B cell (primary cell): ENCODE results near the gene HSPA12A. TPM values are rescaled to one million over a fixed set of nuclear protein-coding genes. Genes with fewer than 3 reads are reported as not detected.

Experiments
- ATAC-seq: fragments of 200-7000 bp; cut with Tn5 transposase; one replicate; pipeline ENCODE4 v1.10.0; 2021; ENCODE audit warnings: low read depth, mild to moderate bottlenecking, moderate number of reproducible peaks, moderate library complexity
- CTCF ChIA-PET: fragments of 350-600 bp; sonication (Branson Sonifier 250); formaldehyde crosslinking; loops from one replicate; lab custom pipeline; 2021; ENCODE audit warnings: antibody characterized with exemption, inconsistent platforms; lab: Charles Lee
- POLR2A ChIA-PET: fragments of 350-600 bp; sonication (Branson Sonifier 250); formaldehyde crosslinking; loops from one replicate; lab custom pipeline; 2021; ENCODE audit warnings: antibody characterized with exemption; lab: Charles Lee
- DNase-seq: peaks from one replicate; pipeline ENCODE4 v3.0.0; 2013
- H2AFZ ChIP-seq: 2 replicates; pipeline ENCODE4 v1.6.1; 2012; ENCODE audit warnings: mild to moderate bottlenecking, low read depth, low read length; ENCODE audit not compliant: insufficient read depth, poor library complexity, severe bottlenecking
- H3K27ac ChIP-seq, 2 donors: 1 replicate in 1 of 2; 2 replicates in 1 of 2; pipeline ENCODE4 v1.5.1; 2012 to 2013; ENCODE audit warnings: low read length in 2 of 2, mild to moderate bottlenecking in 2 of 2, moderate library complexity in 1 of 2
- H3K27me3 ChIP-seq, 4 experiments: fragments of 200-600 bp in 1 of 4; sonication (generic) in 1 of 4; replicated peaks in 1 of 4; 1 replicate in 2 of 4; 2 replicates in 2 of 4; pipeline versions ENCODE4 v1.6.1 to v1.7.0; 2013 to 2016; ENCODE audit warnings: low read length in 3 of 4, mild to moderate bottlenecking in 2 of 4, mixed read lengths in 1 of 4, moderate library complexity in 1 of 4; ENCODE audit not compliant: insufficient read depth in 4 of 4, control insufficient read depth in 3 of 4; ENCODE audit errors: control extremely low read depth in 1 of 4
- H3K36me3 ChIP-seq, 2 experiments: replicated peaks in 1 of 2; 1 replicate in 1 of 2; 2 replicates in 1 of 2; pipeline versions ENCODE4 v1.6.1 to v1.7.1; 2013; ENCODE audit warnings: low read length in 1 of 2; ENCODE audit not compliant: insufficient read depth in 2 of 2, control insufficient read depth in 1 of 2; ENCODE audit errors: control extremely low read depth in 1 of 2, extremely low read depth in 1 of 2
- H3K4me1 ChIP-seq, 2 donors: fragments of 200-600 bp in 1 of 2; sonication (generic) in 1 of 2; 1 replicate in 1 of 2; 2 replicates in 1 of 2; pipeline versions ENCODE4 v1.5.1 to v1.6.1; 2013 to 2017; ENCODE audit warnings: low read length in 2 of 2; ENCODE audit not compliant: control insufficient read depth in 2 of 2, insufficient read depth in 2 of 2
- H3K4me2 ChIP-seq: replicated peaks from 2 replicates; pipeline ENCODE3; 2012; ENCODE audit warnings: mild to moderate bottlenecking, low read depth, low read length; ENCODE audit not compliant: poor library complexity, severe bottlenecking
- H3K4me3 ChIP-seq, 5 experiments: fragments of 200-600 bp in 1 of 5; sonication (generic) in 1 of 5; 1 replicate in 3 of 5; 2 replicates in 2 of 5; pipeline versions ENCODE4 v1.5.1 to v1.7.0; 2011 to 2016; ENCODE audit warnings: low read length in 4 of 5, mild to moderate bottlenecking in 4 of 5, low read depth in 2 of 5, control low read depth in 1 of 5, moderate library complexity in 1 of 5; ENCODE audit not compliant: insufficient read depth in 1 of 5; ENCODE audit errors: control extremely low read depth in 1 of 5, extremely low read depth in 1 of 5
- H3K79me2 ChIP-seq: fragments of 200-600 bp; sonication (generic); one replicate; pipeline ENCODE4 v1.6.0; 2016; ENCODE audit warnings: low read length; ENCODE audit not compliant: control insufficient read depth, insufficient read depth
- H3K9ac ChIP-seq: fragments of 200-600 bp; sonication (generic); 2 replicates; pipeline ENCODE4 v1.6.1; 2017; ENCODE audit warnings: mild to moderate bottlenecking, low read length, moderate library complexity
- H3K9me3 ChIP-seq, 3 donors: one replicate each; pipeline versions ENCODE4 v1.6.1 to v1.7.1; 2013; ENCODE audit warnings: low read length in 2 of 3; ENCODE audit not compliant: control insufficient read depth in 2 of 3, insufficient read depth in 1 of 3; ENCODE audit errors: control extremely low read depth in 1 of 3
- H4K20me1 ChIP-seq: 2 replicates; pipeline ENCODE4 v1.6.0; 2012; ENCODE audit warnings: mild to moderate bottlenecking, low read length; ENCODE audit not compliant: insufficient read depth, control insufficient read depth, poor library complexity, severe bottlenecking
- H3K27ac Mint-ChIP-seq: one replicate; pipeline ENCODE4 v1.8.0; 2021; ENCODE audit warnings: mixed read lengths
- H3K27me3 Mint-ChIP-seq: one replicate; pipeline ENCODE4 v1.8.0; 2021; ENCODE audit warnings: mixed read lengths
- H3K4me1 Mint-ChIP-seq: one replicate; pipeline ENCODE4 v1.8.0; 2021; ENCODE audit warnings: mixed read lengths
- H3K4me3 Mint-ChIP-seq: one replicate; pipeline ENCODE4 v1.8.0; 2021; ENCODE audit warnings: mixed read lengths
- H3K9me3 Mint-ChIP-seq: one replicate; pipeline ENCODE4 v1.8.0; 2022; ENCODE audit warnings: mixed read lengths; ENCODE audit not compliant: insufficient read depth
- CTCF ChIP-seq: fragments of 200-600 bp; IDR thresholded peaks from one replicate; pipeline ENCODE4 v1.8.0; 2022; ENCODE audit warnings: antibody characterized with exemption, mild to moderate bottlenecking
- EZH2 ChIP-seq: IDR thresholded peaks from 2 replicates; pipeline ENCODE4 v1.6.1; 2012; ENCODE audit warnings: borderline replicate concordance, low read depth, mild to moderate bottlenecking, moderate library complexity, low read length; ENCODE audit not compliant: insufficient read depth, poor library complexity, severe bottlenecking
- WGBS: methylation state at CpG from one replicate; pipeline ENCODE4 v1.1.5; 2013; ENCODE audit warnings: missing lambda C conversion rate; ENCODE audit not compliant: insufficient coverage; 5-methylcytosine and 5-hydroxymethylcytosine counted together
- intact Hi-C: fragments of 100-400 bp; cut with micrococcal nuclease; formaldehyde crosslinking; loops from one replicate; pipeline ENCODE4 v1.10.0; 2022
- polyA plus RNA-seq: library from polyadenylated mRNA; depleted of rRNA; stranded (reverse); fragments of >200 nt; gene quantifications from 2 replicates; pipeline ENCODE4 v1.2.3, GENCODE V29; 2012
- total RNA-seq, 2 donors: library from RNA; stranded (reverse); fragments of 120-200 nt in 1 of 2; gene quantifications; 1 replicate in 1 of 2; 2 replicates in 1 of 2; pipeline versions ENCODE4 v1.2.3 to v1.2.4, GENCODE V29; 2013 to 2022

The HSPA12A gene
- total and polyA plus RNA-seq, 2 donors (not counting 1 experiment from before 2014, with no cell fraction given): 2.1 to 17.7 TPM

GRCh38 chr10:116669080-116669479 lies 73.3 kb downstream of the HSPA12A start:
- no peak overlapping the region for H3K27ac ChIP-seq
- 95% methylated on average over 5 of the region's 5 CpGs for WGBS
- H3K9me3 ChIP-seq: peaks cover 0 to 11% (median 0%) of the 10 kb centered on the region in 3 donors
- ChIA-PET CTCF (no interaction called here), POLR2A (no interaction called here)
- H3K9ac ChIP-seq: no peak overlapping the region
- H3K4me2 ChIP-seq: no peak overlapping the region
- H3K27me3 ChIP-seq: peaks cover 0 to 7% (median 0%) of the 10 kb centered on the region in 4 experiments
- H3K4me1 ChIP-seq: no peaks in the 10 kb centered on the region
- H3K27ac Mint-ChIP-seq: no peak overlapping the region
- no peaks in the 10 kb centered on the region for H3K9me3 Mint-ChIP-seq
- H3K27me3 Mint-ChIP-seq: peaks cover 22% of the 10 kb centered on the region
- H3K4me3 Mint-ChIP-seq: no peak overlapping the region
- TF ChIP-seq EZH2 (no peak), CTCF (no peak)
- no peaks in the 10 kb centered on the region for H3K79me2 ChIP-seq
- ATAC-seq: no peak
- H3K4me1 Mint-ChIP-seq: no peaks in the 10 kb centered on the region
- no peak overlapping the region for H3K4me3 ChIP-seq
- intact Hi-C loops: no loop called here
- H3K36me3 ChIP-seq: no peaks in the 10 kb centered on the region
- H4K20me1 ChIP-seq: no peaks in the 10 kb centered on the region
- DNase-seq: no peak
- H2AFZ ChIP-seq: no peak overlapping the region

GRCh38 chr10:116668446-116668845 lies 73.9 kb downstream of the HSPA12A start:
- TF ChIP-seq CTCF (no peak), EZH2 (no peak)
- peaks cover 22% of the 10 kb centered on the region for H3K27me3 Mint-ChIP-seq
- no peak for ATAC-seq

More at GRCh38 chr10:116668446-116668845, 73.9 kb downstream of the HSPA12A start:
- H3K27me3 ChIP-seq: peaks cover 0 to 10% (median 0%) of the 10 kb centered on the region in 4 experiments
- Mint-ChIP-seq H3K4me1 (no peaks in the 10 kb centered on the region), H3K4me3 (no peak overlapping the region), H3K27ac (no peak overlapping the region), H3K9me3 (no peaks in the 10 kb centered on the region)
- H3K36me3 ChIP-seq: no peaks in the 10 kb centered on the region
- intact Hi-C loops: no loop called here
- no CpG with 5 or more reads among the region's 2 CpGs for WGBS
- H3K9ac ChIP-seq: no peak overlapping the region
- H3K27ac ChIP-seq: no peak overlapping the region
- no peaks in the 10 kb centered on the region for H3K79me2 ChIP-seq
- no peak overlapping the region for H3K4me2 ChIP-seq
- H4K20me1 ChIP-seq: no peaks in the 10 kb centered on the region
- H3K4me1 ChIP-seq: no peaks in the 10 kb centered on the region
- ChIA-PET POLR2A (no interaction called here), CTCF (no interaction called here)
- no peak for DNase-seq
- peaks cover 0 to 11% (median 0%) of the 10 kb centered on the region in 3 donors for H3K9me3 ChIP-seq
- H2AFZ ChIP-seq: no peak overlapping the region
- no peak overlapping the region for H3K4me3 ChIP-seq
